ENCODE data around the gene BRCA2. TPM values are rescaled to one million over a fixed set of nuclear protein-coding genes. Genes with fewer than 3 reads are reported as not detected.

BRCA2 gene
- total RNA-seq, 2 experiments from 2014 or later: 24.9 to 27.2 TPM

DNA sequence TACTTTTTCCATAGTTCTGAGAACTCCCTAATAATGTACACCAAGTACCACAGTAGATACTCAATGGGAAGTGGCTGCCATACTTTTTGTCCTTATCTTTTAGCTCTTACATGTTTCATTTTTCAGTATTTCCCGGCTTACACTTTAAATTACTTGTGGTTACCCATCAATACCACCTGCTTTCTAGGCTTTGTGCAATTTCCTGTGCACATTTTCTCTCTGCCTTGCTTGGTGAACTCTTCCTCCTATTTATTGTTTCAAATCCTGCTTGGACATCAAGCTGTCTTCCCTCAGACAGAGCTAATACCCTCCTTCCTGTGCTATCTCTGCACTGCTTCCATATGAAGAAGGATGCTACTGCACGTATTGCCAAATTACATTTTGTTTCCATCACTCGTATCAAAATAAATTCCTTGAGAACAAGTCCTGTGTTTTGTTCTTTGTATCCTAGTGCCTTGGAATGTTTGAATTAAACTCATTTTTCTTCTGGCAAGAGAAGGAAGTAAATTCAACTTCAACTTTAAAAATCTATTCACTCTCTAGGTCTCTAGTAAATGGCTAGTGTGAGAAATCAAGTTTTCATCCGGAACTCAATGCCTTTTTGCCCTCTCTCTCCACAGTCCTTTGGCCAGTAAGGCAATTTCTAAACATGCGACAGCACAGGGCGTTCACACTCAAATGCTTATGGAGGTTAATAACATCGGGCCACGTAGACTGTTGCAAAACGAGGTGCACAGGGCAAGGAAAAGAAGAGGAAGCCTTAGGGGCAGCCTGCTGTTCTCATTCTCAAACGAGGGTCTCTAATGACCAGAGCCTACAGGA is 5.8 kb upstream of the BRCA2 start:
- H3K36me3 Mint-ChIP-seq (ENCODE audit: low read depth): no peaks in the 10 kb centered on the region
- ATAC-seq: no peak
- no peak overlapping the region for H3K4me3 Mint-ChIP-seq
- TF ChIP-seq, protein P1, sequence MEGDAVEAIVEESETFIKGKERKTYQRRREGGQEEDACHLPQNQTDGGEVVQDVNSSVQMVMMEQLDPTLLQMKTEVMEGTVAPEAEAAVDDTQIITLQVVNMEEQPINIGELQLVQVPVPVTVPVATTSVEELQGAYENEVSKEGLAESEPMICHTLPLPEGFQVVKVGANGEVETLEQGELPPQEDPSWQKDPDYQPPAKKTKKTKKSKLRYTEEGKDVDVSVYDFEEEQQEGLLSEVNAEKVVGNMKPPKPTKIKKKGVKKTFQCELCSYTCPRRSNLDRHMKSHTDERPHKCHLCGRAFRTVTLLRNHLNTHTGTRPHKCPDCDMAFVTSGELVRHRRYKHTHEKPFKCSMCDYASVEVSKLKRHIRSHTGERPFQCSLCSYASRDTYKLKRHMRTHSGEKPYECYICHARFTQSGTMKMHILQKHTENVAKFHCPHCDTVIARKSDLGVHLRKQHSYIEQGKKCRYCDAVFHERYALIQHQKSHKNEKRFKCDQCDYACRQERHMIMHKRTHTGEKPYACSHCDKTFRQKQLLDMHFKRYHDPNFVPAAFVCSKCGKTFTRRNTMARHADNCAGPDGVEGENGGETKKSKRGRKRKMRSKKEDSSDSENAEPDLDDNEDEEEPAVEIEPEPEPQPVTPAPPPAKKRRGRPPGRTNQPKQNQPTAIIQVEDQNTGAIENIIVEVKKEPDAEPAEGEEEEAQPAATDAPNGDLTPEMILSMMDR (IDR thresholded peaks at IDR 0.05): no peak
- H3K9me3 Mint-ChIP-seq: no peaks in the 10 kb centered on the region
- H3K4me1 Mint-ChIP-seq (ENCODE audit: low read depth): peaks cover 15% of the 10 kb centered on the region
- CTCF ChIA-PET: interaction anchor here (0.8 to 1.0 kb wide), 4 partner anchors 9 to 400 kb away, joined by 3 to 4 read pairs (median 3); no protein-coding TSS in a partner anchor
- POLR2A ChIA-PET: no interaction called here
- intact Hi-C loops (cut with micrococcal nuclease): loop anchor here (2.0 to 5.0 kb wide), 2 partner anchors 42 to 399 kb away; no protein-coding TSS in a partner anchor
- H3K27me3 Mint-ChIP-seq: no peaks in the 10 kb centered on the region
- no peak for DNase-seq
- no peak overlapping the region for H3K27ac Mint-ChIP-seq

DNA sequence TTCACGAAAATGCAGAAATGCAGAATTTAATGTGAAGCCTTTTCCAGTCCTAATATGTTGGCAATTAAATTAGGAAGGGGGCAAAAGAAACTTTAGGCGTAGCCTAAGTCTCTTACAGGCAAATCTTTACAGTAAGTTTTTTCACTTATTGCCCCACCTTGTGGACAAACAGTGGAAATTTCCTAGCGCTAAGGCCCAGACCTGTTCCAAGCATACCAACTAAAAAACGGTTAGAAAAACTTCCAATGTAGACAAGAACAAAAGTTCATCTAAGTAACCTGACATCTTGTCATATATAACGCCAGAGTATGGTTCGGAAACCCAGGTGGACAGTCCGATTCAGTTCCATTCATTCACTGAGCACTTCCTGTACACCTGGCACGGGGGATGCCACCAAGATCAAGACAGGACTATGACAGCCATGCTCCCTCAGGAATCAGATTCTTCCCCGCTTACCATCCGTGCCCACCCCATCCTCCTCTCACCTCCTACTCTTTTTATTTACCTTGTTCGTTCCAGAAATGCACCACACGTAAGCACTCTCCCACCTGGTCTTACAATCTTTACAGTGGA is 5.1 kb upstream of the BRCA2 start:
- CTCF ChIA-PET: interaction anchor here (2.6 kb wide), 1 partner anchor 42 kb away, joined by 13 read pairs; no protein-coding TSS in a partner anchor
- no peaks in the 10 kb centered on the region for H3K27me3 Mint-ChIP-seq
- H3K9me3 Mint-ChIP-seq: no peaks in the 10 kb centered on the region
- no peaks in the 10 kb centered on the region for H3K36me3 Mint-ChIP-seq (ENCODE audit: low read depth)
- no peak overlapping the region for H3K4me3 Mint-ChIP-seq
- ATAC-seq (peak; percentile 40), DNase-seq (peak; percentile 25)
- intact Hi-C loops (cut with micrococcal nuclease): loop anchor here (2.0 to 5.0 kb wide), 2 partner anchors 43 to 399 kb away; no protein-coding TSS in a partner anchor
- H3K4me1 Mint-ChIP-seq (ENCODE audit: low read depth): peaks cover 19% of the 10 kb centered on the region
- TF ChIP-seq, protein P1 (IDR thresholded peaks at IDR 0.05): peak; percentile 61
- POLR2A ChIA-PET: no interaction called here
- no peak overlapping the region for H3K27ac Mint-ChIP-seq

DNA sequence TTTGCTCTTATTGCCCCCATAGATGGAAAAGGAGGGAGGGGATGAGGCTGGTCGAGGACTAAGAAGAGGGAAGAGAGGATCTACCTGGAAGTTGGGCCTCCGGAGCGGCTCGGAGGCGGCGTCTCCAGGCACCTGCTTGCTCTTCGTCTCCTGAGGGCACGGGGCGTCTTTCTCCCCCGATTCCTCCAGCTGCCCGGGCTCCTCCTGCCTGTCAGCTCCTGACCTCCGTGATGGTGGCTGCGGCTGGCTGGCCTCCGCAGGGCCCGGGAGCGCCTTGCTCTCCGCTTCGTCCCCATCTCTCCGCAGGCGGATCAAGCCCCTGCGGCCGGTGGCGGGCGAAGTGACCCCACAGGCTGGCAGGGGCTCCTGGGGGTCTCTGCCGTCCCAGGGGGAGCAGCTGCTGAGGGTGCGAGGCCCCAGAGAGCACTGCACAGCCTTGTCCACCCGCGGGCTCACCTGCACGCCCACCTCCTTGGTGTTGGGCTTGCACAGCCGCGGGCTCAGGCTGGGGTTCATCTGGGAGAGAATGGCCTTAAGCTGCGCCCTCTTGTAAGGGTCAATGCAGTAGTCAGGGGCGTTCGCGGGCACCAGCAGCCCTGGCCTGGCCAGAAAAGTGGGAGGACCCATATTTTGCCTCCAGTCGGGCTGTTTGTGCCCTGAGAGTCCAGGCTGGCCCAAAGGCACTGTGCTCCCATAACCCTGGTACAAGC is 4.0 kb upstream of the BRCA2 start:
- Mint-ChIP-seq H3K27ac (no peak overlapping the region), H3K9me3 (no peaks in the 10 kb centered on the region), H3K4me3 (no peak overlapping the region), H3K36me3 (ENCODE audit: low read depth) (peaks cover 3% of the 10 kb centered on the region), H3K4me1 (ENCODE audit: low read depth) (peaks cover 19% of the 10 kb centered on the region), H3K27me3 (no peaks in the 10 kb centered on the region)
- DNase-seq (no peak), ATAC-seq (no peak)
- ChIA-PET POLR2A (interaction anchor here (1.1 kb wide), 1 partner anchor 117 kb away, joined by 3 read pairs; the partner anchor contains the start of gene N4BP2L1), CTCF (interaction anchor here (0.9 to 2.6 kb wide), 4 partner anchors 43 to 401 kb away, joined by 3 to 13 read pairs (median 4); no protein-coding TSS in a partner anchor)
- TF ChIP-seq, protein P1 (IDR thresholded peaks at IDR 0.05): no peak
- intact Hi-C loops (cut with micrococcal nuclease): loop anchor here (2.0 to 5.0 kb wide), 2 partner anchors 44 to 401 kb away; no protein-coding TSS in a partner anchor

DNA sequence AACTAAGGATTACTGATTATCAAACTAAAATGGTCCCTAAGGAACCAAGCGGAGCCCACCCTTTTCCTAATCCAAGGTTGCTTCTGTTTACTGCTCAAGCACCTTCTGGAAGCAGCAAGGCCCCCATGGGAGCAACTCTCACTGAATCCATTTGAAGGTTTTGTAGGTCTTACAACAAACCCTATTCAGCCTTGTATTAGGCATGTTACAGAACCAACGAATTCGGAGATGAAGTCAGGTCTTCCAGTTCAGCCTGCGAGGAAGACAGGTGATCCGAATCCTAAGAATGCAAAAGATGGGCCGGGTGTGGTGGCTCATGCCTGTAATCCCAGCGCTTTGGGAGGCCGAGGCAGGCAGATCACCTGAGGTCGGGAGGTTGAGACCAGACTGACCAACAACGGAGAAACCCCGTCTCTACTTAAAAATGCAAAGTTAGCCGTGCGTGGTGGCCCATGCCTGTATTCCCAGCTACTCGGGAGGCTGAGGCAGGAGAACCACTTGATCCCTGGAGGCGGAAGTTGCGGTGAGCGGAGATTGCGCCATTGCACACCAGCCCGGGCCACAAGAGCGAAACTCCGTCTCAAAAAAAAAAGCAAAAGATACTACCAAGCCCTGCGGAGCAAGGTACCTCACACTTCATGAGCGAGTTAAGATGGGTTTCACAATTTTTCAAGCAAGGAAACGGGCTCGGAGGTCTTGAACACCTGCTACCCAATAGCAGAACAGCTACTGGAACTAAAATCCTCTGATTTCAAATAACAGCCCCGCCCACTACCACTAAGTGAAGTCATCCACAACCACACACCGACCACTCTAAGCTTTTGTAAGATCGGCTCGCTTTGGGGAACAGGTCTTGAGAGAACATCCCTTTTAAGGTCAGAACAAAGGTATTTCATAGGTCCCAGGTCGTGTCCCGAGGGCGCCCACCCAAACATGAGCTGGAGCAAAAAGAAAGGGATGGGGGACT is 754 bp upstream of the BRCA2 start:
- TF ChIP-seq, protein P1 (IDR thresholded peaks at IDR 0.05): no peak
- ATAC-seq: peak; percentile 78
- Mint-ChIP-seq H3K27me3 (no peaks in the 10 kb centered on the region), H3K4me3 (peak overlapping the region; percentile 92), H3K4me1 (ENCODE audit: low read depth) (peaks cover 18% of the 10 kb centered on the region), H3K27ac (peak overlapping the region; percentile 100), H3K9me3 (no peaks in the 10 kb centered on the region), H3K36me3 (ENCODE audit: low read depth) (peaks cover 18% of the 10 kb centered on the region)
- CTCF ChIA-PET: interaction anchor here (0.9 to 1.7 kb wide), 10 partner anchors 30 to 422 kb away, joined by 3 to 7 read pairs (median 3); partner anchors contain the start of gene PDS5B
- peak; percentile 89 for DNase-seq
- POLR2A ChIA-PET: interaction anchor here (0.6 to 3.4 kb wide), 21 partner anchors 9 to 1504 kb away, joined by 3 to 38 read pairs (median 3); partner anchors contain the start of gene N4BP2L1
- intact Hi-C loops (cut with micrococcal nuclease): loop anchor here (5.0 kb wide), 2 partner anchors 47 to 113 kb away; partner anchors contain the start of gene N4BP2L1

All from activated CD8-positive, alpha-beta T cell treated with anti-CD3 and anti-CD28 coated beads for 36 hours (primary cell).